Sigmoid colon (tissue), 7 donors: Measurements from ENCODE around the gene CCS. TPM values are rescaled to one million over a fixed set of nuclear protein-coding genes. Genes with fewer than 3 reads are reported as not detected.

Source experiments
- DNase-seq: peaks from one replicate; pipeline ENCODE4 v3.0.0-alpha.2; 2019
- H3K27ac ChIP-seq, 4 donors: fragments of 200-600 bp; sonication (generic); one replicate each; pipeline ENCODE4 v1.5.1; 2016 to 2019; ENCODE audit warnings: mild to moderate bottlenecking in 1 of 4
- H3K27me3 ChIP-seq, 3 donors: fragments of 200-600 bp; sonication (generic); one replicate each; pipeline ENCODE4 v1.5.1; 2019; ENCODE audit warnings: mild to moderate bottlenecking in 1 of 3
- H3K36me3 ChIP-seq, 4 donors: fragments of 200-600 bp; sonication (generic); one replicate each; pipeline ENCODE4 v1.5.1; 2016 to 2019
- H3K4me1 ChIP-seq, 4 donors: fragments of 200-600 bp; sonication (generic); one replicate each; pipeline ENCODE4 v1.5.1; 2017 to 2019
- H3K4me3 ChIP-seq, 4 donors: fragments of 200-600 bp; sonication (generic); one replicate each; pipeline ENCODE4 v1.5.1; 2017 to 2019; ENCODE audit warnings: mild to moderate bottlenecking in 2 of 4, moderate library complexity in 1 of 4
- H3K9me3 ChIP-seq, 4 donors: fragments of 200-600 bp in 3 of 4; sonication (generic) in 3 of 4; one replicate each; pipeline versions ENCODE4 v1.5.1 to v1.6.1; 2013 to 2019
- CTCF ChIP-seq, 4 experiments: fragments of 450-650 bp in 3 of 4; fragments of 200-600 bp in 1 of 4; IDR thresholded peaks; one replicate each; pipeline ENCODE4 v1.5.1; 2016 to 2019; ENCODE audit warnings: antibody characterized with exemption in 4 of 4, mild to moderate bottlenecking in 3 of 4, moderate library complexity in 2 of 4
- EP300 ChIP-seq, 4 donors: sonication (generic); formaldehyde crosslinking; IDR thresholded peaks; one replicate each; pipeline ENCODE4 v1.6.1; 2017; ENCODE audit warnings: antibody characterized with exemption in 4 of 4
- POLR2A ChIP-seq, 2 donors: fragments of 450-650 bp; IDR thresholded peaks; one replicate each; pipeline ENCODE4 v1.6.1; 2016; ENCODE audit warnings: antibody characterized with exemption in 2 of 2, mild to moderate bottlenecking in 2 of 2, moderate library complexity in 2 of 2
- POLR2AphosphoS5 ChIP-seq, 4 donors: sonication (generic); formaldehyde crosslinking; IDR thresholded peaks; one replicate each; pipeline ENCODE4 v1.6.1; 2017; ENCODE audit warnings: antibody characterized with exemption in 4 of 4
- WGBS, 2 donors: extraction: QIAGEN DNeasy Blood & Tissue Kit; methylation state at CpG; one replicate each; pipeline ENCODE4 v1.1.7; 2013; 5-methylcytosine and 5-hydroxymethylcytosine counted together
- intact Hi-C: fragments of 100-400 bp; cut with DNase I; formaldehyde crosslinking; loops from one replicate; pipeline ENCODE4 v1.15.1; 2023
- polyA plus RNA-seq, 3 donors: library from polyadenylated mRNA; stranded (reverse); fragments of 200-250 nt; gene quantifications; one replicate each; pipeline ENCODE4 v1.2.3, GENCODE V29; 2013
- total RNA-seq, 4 donors: library from RNA; depleted of rRNA; stranded (reverse); fragments of >200 nt; gene quantifications; one replicate each; pipeline ENCODE4 v1.1.0, GENCODE V29; 2016
- donor health status: healthy with polysubstance abuse.
- donor health status: Bipolar disorder and iron deficiency.
- donor health status: healthy.

The CCS gene
- total and polyA plus RNA-seq, 7 donors: 26.0 to 48.8 (median 40.6) TPM

GRCh38 chr11:66561975-66562248, 31.1 kb upstream of the CCS start:
- no peak overlapping the region for H3K27ac ChIP-seq
- H3K4me1 ChIP-seq: peaks cover 0 to 14% (median 10%) of the 10 kb centered on the region in 4 donors
- H3K36me3 ChIP-seq: peaks cover 0 to 32% (median 5%) of the 10 kb centered on the region in 4 donors
- no peaks in the 10 kb centered on the region for H3K27me3 ChIP-seq
- no peak for DNase-seq
- intact Hi-C loops: no loop called here
- no peaks in the 10 kb centered on the region for H3K9me3 ChIP-seq
- TF ChIP-seq POLR2A (IDR thresholded peaks at IDR 0.05): no peak
- TF ChIP-seq CTCF (IDR thresholded peaks at IDR 0.05): no peak
- TF ChIP-seq POLR2AphosphoS5 (IDR thresholded peaks at IDR 0.05): no peak
- TF ChIP-seq EP300 (IDR thresholded peaks at IDR 0.05): no peak
- H3K4me3 ChIP-seq: no peak overlapping the region
- WGBS, 2 donors: 93 to 96% methylated on average over 9 of the region's 9 CpGs

- Histone ChIP-seq H3K9me3 (no peaks in the 10 kb centered on the region), H3K36me3 (peaks cover 0 to 32% (median 5%) of the 10 kb centered on the region in 4 donors), H3K4me3 (no peak overlapping the region), H3K27me3 (no peaks in the 10 kb centered on the region), H3K4me1 (peaks cover 0 to 17% (median 11%) of the 10 kb centered on the region in 4 donors), H3K27ac (no peak overlapping the region)
- no peak for DNase-seq
- TF ChIP-seq CTCF (IDR thresholded peaks at IDR 0.05) (no peak), EP300 (IDR thresholded peaks at IDR 0.05) (no peak), POLR2AphosphoS5 (IDR thresholded peaks at IDR 0.05) (no peak), POLR2A (IDR thresholded peaks at IDR 0.05) (no peak)
- 53 to 78% methylated on average over 2 of the region's 2 CpGs for WGBS, 2 donors
- intact Hi-C loops: no loop called here
Measured at GRCh38 chr11:66562275-66562674, 30.7 kb upstream of the CCS start.

GRCh38 chr11:66562907-66563583, 29.9 kb upstream of the CCS start:
- H3K36me3 ChIP-seq: peaks cover 0 to 32% (median 5%) of the 10 kb centered on the region in 4 donors
- DNase-seq: no peak
- H3K9me3 ChIP-seq: no peaks in the 10 kb centered on the region

GRCh38 chr11:66563832-66564231, 29.2 kb upstream of the CCS start:
- 93 to 96% methylated on average over 10 of the region's 10 CpGs for WGBS, 2 donors
- intact Hi-C loops: no loop called here
- no peak for DNase-seq
- no peak for TF ChIP-seq POLR2A (IDR thresholded peaks at IDR 0.05)
- no peak for TF ChIP-seq CTCF (IDR thresholded peaks at IDR 0.05)
- TF ChIP-seq POLR2AphosphoS5 (IDR thresholded peaks at IDR 0.05): no peak
- TF ChIP-seq EP300 (IDR thresholded peaks at IDR 0.05): no peak
- H3K4me1 ChIP-seq: peaks cover 0 to 26% (median 21%) of the 10 kb centered on the region in 4 donors
- no peak overlapping the region for H3K27ac ChIP-seq
- no peaks in the 10 kb centered on the region for H3K27me3 ChIP-seq
- H3K4me3 ChIP-seq: no peak overlapping the region
- peaks cover 0 to 32% (median 5%) of the 10 kb centered on the region in 4 donors for H3K36me3 ChIP-seq
- H3K9me3 ChIP-seq: no peaks in the 10 kb centered on the region

More at GRCh38 chr11:66562907-66563583, 29.9 kb upstream of the CCS start:
- Histone ChIP-seq H3K27me3 (no peaks in the 10 kb centered on the region), H3K4me1 (peaks cover 0 to 25% (median 19%) of the 10 kb centered on the region in 4 donors), H3K4me3 (no peak overlapping the region), H3K27ac (no peak overlapping the region)
- 90 to 92% methylated on average over 20 of the region's 20 CpGs for WGBS, 2 donors
- no peak for TF ChIP-seq EP300 (IDR thresholded peaks at IDR 0.05)
- no peak for TF ChIP-seq POLR2A (IDR thresholded peaks at IDR 0.05)
- TF ChIP-seq CTCF (IDR thresholded peaks at IDR 0.05): no peak
- TF ChIP-seq POLR2AphosphoS5 (IDR thresholded peaks at IDR 0.05): no peak
- intact Hi-C loops: no loop called here

GRCh38 chr11:66564538-66564937, 28.4 kb upstream of the CCS start:
- intact Hi-C loops: no loop called here
- Histone ChIP-seq H3K4me1 (peaks cover 0 to 20% (median 15%) of the 10 kb centered on the region in 4 donors), H3K9me3 (no peaks in the 10 kb centered on the region), H3K27me3 (no peaks in the 10 kb centered on the region), H3K4me3 (no peak overlapping the region), H3K27ac (no peak overlapping the region), H3K36me3 (peaks cover 0 to 32% (median 5%) of the 10 kb centered on the region in 4 donors)
- WGBS, 2 donors: 91 to 92% methylated on average over 14 of the region's 14 CpGs
- no peak for TF ChIP-seq POLR2A (IDR thresholded peaks at IDR 0.05)
- TF ChIP-seq EP300 (IDR thresholded peaks at IDR 0.05): no peak
- no peak for TF ChIP-seq CTCF (IDR thresholded peaks at IDR 0.05)
- TF ChIP-seq POLR2AphosphoS5 (IDR thresholded peaks at IDR 0.05): no peak
- DNase-seq: no peak
